Activated CD4-positive, alpha-beta T cell treated with anti-CD3 and anti-CD28 coated beads for 24 hours (primary cell): ENCODE data around the gene GALNT9.

Experiments used
- DNase-seq, 2 donors: peaks; one replicate each; pipeline ENCODE4 v3.0.0-alpha.2; 2020; ENCODE audit warnings: low read depth in 2 of 2

The GALNT9 gene

DNA sequence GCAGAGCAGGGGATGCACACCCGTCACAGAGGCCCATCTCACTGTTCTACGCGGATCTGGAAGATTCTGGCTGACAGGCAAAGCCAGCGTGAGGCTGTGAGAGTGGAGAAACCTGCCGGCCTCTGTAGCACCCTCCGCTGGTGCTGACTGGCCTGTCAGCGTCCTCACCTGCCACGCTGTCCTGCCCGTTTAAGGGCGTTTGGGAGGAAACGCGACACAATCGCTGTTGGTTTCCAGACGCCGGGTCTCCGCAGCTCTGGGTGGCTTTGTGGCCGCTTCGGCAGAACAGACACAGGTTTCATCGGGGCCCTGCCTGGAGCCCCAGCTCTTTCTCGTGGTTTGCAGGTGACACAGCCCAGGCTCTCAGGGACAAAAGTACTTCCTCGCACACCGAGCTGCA is 114.5 kb downstream of the GALNT9 start:
- no peak for DNase-seq

DNA sequence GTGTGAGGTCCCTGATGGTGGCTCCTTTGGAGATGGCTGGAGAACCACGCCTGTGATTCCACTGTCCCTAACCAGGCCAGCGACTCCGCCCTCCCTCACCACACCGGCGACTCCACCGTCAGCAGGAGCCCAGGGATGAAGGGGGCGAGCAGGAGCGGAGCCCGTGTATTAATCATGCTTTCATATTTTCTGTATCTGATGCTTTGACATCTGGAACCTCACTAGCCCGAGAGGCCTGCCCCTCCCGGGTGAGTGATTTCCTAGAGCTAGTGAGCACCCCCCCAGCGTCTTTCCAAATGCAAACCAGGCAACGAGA is 115.3 kb downstream of the GALNT9 start:
- DNase-seq, result no peak

DNA sequence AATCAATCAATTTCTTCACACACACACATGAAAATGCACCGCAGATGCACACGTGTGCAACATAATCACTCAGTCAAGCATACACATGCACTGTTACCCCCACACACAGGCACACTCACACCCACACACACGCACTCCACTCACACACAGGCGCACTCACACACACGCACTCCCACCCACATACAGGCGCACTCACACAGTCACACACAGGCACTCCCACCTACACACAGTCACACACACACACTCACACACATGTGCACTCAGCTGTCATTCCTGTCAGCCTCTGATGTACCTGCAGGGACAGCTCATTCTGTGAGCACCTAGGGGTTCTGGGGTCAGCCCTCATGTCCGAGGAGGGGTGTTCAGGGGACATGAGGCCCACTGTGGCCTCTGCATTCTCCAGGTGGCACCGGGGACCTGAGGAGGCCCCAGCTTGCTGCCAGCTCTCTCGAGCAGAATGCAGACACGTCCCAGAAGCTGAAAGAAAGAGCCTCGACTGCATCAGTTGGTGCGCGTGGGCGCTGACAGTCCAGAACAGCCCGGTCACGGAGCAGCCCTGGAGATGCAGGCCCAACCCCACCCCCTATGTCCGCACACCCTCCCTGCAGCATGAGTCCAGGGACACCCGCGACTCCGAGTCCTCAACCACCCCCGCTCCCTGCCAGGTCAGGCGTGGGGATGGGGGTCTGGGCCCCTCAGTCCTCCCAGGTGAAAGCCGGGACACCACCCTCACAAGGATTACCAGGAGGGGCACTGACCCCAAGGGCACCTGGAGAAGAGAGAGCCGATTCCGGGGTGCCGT is 115.8 kb downstream of the GALNT9 start:
- DNase-seq, result no peak

DNA sequence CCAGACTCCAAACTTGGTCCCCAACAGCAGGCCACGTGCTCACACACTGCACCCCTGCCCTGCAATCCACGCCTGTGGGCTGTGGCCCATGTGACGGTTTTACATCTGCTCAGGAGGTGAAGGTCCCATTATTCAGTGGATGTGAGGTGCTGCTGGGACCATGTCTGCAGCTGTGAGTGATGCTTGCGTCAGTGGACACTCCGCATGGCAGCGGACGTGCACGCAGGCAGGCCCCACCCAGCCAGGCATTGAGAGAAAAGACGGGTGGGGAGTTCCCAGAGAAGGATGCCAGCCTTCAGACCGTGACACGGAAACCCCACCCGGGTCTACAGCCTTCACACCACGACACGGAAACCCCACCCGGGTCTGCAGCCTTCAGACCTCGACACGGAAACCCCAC is 117.6 kb downstream of the GALNT9 start:
- no peak for DNase-seq

DNA sequence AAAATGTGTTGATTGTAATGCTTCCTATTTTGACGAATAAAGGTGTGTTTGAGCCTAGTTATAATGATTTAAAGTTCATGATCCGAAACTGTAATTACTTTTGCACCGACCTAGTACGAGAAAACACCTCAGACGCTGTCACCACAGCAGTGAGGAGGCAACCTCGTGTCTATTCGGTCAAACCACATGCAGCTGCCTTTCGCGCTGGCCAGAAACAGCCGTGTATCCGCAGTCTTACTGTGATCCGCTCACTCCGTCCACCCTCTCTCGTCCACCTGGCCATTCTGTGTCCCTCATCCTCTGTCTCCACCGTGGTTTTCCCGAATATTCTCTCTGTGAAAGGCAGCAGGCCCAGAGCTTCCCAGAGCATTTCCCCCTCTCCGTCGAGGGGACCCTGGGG is 118.1 kb downstream of the GALNT9 start:
- DNase-seq, result no peak

DNA sequence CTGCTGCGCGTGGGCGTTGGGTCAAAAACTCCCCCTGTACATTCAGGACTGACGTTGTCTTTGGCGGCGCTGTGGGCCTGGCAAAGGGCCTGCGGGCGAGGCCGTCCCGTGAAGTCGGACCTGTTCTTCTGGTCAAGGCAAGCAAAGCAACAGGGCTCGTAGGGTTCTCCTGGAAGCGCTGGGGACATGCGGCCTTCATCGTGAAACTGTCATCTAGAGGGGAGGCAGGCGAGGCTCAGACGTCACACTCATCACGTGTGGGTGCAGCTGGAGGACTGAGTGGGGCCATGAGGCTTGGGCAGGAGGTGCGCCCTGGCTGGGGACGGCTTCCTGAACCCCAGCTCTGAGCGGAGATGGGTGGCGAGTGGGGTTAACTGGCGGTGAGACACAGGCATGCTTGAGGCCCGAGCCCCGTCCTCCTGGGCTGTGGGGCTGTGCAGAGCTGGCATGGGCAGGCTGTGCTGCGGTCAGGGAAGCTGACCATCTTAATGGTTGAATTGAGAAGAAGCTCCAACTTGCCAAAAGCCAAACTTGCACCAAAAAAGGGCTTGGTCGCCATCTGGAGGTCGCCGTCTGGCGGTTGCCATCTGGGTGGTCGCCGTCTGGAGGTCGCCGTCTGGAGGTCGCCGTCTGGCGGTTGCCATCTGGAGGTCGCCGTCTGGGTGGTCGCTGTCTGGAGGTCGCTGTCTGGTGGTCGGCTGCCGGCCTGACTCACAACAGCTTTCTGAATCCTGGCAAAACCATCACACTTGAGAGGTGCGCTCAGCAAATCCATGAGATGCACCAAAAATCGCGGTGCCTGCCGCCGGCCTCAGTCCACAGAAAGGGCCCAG is 119.0 kb downstream of the GALNT9 start:
- DNase-seq, result no peak

DNA sequence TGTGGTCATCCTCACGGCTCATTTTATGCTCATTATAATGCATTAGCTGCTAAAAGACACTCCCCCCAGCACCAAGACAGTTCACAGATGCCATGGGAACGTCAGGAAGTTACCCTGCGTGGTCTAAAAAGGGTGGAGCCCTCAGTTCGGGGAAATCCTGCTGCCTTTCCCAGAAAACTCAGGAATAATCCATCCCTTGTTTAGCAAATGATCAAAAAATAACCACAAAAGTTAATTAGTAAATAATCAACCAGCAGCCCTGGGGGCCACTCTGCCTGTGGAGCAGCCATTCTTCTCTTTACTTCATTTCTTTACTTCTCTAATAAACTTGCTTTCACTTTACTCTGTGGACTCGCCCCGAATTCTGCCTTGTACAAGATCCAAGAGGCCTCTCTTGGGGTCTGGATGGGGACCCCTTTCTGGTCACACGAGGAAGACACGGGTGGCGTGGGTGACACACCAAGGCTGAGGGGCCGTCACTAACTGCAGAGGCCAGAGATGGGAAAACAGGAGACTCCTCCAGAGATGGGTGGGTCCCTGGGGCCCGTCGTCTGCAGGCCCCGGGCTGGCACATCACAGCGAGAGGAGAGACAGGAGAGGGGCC is 119.7 kb downstream of the GALNT9 start:
- no peak for DNase-seq

DNA sequence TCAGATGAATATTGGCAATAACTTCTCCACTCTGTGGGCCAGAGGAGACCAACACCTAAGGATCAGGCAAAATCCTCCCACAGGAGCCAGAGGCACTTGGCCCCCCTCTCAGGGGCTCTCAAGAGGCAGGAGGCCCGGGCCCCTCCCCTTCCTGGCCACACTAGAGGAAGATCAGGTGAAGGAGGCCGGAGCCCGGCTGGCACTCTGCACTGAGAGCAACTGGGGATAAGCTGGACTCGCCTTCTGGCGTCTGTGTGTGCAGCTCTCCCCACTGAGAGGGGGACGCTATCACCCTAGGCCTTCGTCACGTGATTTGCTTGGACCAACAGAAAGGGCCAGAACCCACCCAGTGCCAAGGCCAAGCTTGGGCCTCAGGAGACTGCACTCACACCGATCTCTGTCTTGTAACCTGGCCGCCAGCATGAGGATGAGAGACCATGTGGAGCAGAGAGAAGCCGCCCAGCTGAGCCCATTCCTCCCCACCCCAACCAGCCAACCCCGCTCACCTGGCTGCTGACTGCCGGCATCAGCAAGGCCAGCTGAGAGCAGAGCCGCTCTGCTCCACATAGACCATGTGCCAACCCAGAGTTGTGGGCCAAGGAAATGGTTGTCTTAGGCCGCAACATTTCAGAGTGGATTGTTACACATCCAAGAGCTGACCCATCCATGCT is 121.1 kb downstream of the GALNT9 start:
- no peak for DNase-seq

DNA sequence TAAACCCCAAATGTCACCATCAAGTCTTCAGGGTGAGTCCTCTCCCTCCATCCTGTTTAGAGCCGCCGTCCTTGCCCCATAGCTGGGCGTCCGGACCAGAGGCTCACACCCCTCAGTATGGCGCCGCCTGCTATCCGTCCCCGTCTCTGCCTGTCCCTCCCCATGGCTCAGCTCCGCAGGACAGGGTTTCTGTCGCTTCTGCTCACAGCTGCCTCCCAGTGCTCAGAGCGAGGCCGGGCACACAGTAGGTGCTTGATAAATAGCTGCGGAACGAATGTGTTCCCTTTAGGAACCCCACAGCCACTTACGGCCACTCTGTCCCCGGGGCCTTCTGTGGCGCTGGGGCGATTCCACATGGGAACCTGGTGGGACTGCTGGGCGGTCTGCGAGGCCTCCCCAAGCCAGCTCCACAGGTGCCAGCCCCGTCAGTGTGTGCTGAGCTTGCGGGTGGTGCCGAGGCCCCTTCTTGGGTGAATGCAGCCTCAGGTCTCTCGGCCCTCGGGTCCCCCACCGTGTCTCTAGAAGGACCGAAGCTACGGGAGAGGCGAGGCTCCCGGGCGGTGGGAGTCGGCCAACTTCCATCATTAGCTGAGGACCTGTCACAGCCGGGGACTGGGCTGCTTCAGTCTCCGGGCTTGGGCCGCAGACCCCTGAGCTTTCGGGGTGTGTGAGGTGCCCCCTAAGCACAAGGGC is 122.2 kb downstream of the GALNT9 start:
- no peak for DNase-seq

DNA sequence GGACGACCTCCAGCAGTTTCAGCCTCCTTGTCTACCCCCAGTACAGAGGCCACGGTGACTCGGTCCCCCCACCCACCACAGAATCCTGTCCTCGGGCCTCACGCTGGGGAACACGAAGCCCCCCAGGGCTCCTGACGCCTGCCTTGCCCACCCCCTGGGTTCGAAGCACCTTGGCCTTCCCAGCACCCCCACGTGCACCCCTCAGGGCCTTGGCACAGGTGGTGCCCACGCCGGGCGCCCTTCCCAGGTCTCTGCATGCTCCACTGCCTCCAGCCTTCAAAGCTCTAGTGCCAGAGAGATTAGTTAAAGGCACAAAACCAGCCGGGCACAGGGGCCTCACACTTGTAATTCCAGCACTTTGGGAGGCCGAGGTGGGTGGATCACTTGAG is 123.3 kb downstream of the GALNT9 start:
- no peak for DNase-seq

DNA sequence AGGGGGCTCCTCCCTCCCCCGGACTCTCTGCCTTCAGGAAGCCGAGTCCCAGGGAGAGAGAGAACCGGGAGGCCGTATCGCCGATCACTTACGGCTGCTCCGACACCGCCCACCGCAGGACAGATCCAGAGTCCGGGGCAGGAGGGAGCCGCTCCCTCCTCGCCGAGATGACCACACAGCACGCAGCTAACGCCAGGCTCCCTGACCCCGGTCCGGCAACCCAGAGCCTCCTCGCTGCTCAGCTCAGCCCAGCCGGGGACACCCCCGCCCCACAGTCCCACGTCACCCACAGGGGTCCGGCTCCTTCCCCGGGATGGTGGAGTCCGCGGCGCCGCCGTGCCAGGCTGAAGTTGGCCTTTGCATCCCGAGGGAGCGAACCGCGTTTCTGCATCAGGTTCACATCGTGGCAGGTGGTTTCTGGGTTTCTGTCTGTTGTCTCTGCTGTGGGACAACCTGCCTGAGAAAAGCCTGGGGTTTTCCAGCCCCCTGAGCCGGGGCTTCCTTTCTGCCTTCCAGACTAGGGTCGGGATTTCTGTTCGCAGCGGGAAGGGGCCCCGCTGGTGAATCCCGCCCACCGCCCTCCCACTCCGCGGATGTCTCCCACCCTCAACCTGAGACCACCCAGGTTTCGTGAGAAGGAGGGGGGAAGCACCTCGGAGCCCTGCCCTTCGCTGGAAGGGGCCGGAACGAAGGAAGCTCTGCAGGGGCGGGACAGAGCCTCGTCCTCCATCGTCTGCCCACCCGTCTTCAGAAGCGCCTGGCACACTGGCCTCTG is 123.9 kb downstream of the GALNT9 start:
- DNase-seq, result no peak

DNA sequence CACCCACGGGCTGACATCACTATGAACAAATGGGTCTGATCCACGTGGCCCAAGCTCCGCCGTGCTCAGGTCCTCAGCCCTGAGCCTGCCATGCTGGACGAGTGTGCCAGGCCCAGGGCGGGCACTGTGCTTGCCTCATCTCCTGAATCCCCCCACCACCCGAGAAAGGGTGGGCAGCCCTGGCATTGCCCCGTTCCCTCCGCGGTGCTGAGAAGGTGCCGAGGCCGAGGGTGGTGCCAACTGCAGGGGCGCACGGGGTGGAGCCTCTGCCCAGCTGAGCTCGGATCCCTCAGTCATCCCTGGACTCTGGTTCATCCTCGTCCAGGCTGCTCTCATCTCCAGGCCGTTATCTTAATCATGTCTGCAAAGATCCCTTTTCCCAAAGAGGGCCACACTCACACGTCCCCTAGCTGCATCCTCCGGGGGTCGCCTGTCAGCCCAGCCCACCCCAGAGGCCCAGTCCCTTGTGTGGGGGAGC is 124.6 kb downstream of the GALNT9 start:
- DNase-seq, result no peak

DNA sequence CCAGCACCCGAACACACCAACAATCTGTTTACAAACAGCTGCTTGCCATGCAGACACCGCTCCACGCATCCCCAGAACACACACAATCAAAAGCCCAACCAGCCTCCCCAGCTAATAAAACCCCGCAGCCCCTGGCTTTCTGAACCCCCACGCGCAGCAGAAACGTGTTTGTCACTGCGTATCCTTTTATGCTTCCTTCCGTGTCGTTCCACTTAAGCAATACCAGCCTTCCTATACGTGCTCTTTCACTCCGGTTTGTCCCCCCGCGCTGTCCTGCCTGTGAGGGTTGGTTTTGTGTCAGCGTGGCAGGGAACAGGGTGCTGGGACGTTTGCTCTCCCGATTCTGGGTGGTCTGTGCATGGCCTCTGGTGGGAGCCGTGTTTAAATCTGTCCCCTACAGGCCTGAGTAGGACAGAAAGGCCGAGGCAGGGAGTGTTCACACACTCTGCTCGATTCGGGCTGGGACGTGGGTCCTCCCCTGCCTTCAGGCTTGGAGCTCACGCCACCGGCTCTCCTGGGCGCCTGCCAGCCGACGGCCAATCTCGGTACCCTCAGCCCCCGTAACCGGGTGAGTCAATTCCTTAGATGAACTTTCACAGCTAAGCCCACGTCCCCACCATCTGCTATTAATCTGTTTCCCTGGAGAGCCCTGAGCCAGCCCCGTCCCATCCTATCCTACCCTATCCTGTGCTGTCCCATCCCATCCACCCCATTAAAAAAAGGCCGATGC is 125.2 kb downstream of the GALNT9 start:
- DNase-seq, result no peak

DNA sequence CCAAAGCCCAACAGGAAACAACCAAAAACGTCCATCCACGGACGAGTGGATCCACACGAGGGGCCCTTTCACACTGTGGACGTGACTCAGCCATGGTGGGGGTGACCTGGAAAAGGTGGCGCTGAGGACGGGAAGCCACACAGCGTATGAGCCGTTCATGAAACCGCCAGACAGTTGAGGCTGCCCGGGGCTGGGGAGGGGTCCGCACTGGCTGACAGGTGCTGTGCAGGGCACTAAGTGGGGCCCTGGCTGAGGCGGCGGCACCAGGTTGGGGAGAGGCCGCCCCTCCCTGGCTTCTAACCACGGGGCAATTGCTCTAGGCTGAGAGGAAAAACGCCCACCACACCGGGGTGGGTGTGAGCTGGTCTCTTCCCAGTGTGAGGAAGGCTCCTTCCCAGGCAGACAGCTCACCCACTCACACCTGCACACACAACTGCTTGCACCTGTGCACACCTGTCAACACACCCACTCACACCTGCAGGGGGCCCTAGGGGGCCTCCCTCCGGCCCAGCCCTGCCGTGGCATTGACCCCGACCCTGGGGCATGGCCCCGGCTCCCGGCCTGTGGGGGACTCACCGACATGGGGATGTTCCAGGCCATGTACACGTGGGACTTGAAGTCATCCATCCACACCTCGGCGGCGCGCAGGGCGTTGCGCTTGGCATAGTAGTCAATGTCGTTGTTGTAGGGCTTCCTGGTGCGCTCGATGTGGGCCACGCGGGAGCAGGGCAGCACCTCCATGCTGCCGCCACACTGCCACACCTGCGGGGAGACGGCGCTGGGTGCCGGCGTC is 126.3 kb downstream of the GALNT9 start:
- DNase-seq, result no peak

DNA sequence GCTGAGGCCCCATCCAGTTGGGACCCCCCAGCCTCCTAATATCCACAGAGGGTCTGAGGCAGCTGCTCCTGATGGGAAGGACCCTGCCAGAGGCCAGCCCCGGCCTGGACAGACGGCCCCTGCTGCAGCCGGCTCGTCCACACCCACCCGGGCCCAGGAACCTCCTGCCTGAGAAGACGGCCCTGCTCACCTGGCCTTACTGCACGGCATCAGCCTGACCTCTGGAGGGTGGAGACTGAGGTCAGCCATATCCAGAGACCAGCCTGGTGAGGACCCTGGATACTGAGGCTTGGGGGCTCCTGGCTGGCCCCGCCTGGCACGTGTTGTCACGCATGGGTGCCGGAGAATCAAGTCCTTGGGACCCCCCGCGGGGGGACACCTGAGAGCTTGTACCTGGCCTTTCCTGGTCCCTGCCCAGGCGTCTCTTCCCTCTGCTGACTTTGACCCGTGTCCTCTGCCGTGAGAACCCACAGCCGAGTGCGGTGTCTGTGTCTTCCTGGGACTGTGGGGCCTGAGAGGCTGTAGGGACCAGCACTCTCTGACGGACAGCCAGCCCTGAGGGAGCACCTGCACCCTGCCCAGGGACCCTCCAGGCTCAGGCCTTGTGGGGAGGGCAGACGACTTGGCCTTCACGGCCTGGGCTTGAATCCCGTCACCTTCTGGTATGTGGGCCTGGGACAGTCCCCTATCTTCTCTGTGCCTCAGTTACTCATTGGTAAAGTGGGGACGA is 127.8 kb downstream of the GALNT9 start:
- DNase-seq, result no peak

DNA sequence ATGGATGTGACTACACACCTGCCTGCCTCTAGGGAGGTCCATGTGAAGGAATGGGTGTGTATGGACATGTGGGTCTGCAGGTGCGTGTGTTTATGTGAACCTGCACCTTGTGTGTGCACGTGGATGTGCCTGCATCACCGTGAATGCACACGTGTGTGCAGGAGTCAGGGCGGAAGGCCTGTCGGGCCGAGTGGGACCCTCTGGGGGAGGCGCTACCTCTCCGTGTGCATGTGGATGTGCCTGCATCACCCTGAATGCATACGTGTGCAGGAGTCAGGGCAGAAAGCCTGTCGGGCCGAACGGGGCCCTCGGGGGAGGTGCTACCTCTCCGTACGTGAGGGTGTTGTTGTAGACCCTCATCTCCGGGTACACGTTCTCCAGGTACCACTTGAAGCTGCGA is 128.6 kb downstream of the GALNT9 start:
- DNase-seq, result no peak

DNA sequence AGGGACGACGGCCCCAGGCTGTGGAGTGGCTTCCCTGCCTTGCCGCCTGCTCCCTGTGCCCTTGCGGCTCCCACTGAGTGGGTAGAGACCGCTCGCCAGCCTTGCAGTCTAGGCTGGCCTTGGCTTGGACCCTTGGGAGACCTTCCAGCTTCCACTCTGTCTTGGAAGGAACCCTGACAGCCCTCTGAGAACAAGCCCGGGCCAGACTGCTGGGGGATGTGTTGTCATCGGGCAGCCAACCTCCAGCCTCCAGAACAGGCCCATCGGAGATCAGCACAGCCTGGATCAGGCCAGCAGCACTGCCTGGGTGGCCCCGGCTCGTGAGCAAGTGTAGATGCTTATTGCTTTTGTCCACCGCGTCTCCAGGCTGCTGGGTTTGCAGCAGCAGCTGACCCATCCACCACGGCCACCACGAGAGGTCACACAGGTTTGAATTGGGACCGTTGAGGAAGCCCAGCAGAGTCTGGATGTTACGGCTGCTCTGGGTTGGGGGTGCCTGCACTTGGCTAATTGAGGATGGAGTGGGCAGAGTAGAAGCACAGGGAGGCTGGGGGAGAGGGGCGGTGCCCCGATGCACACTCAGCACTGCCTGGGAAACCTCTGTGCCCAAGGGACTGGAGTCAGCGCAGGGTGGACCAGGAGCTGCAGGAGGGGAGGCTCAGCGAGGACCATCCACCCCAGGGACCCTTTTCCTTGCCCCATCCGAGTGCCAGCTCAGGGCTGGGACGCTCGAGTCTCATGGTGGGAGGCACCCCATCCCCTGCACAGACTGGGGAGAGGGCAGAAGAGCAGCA is 129.7 kb downstream of the GALNT9 start:
- DNase-seq, result no peak

DNA sequence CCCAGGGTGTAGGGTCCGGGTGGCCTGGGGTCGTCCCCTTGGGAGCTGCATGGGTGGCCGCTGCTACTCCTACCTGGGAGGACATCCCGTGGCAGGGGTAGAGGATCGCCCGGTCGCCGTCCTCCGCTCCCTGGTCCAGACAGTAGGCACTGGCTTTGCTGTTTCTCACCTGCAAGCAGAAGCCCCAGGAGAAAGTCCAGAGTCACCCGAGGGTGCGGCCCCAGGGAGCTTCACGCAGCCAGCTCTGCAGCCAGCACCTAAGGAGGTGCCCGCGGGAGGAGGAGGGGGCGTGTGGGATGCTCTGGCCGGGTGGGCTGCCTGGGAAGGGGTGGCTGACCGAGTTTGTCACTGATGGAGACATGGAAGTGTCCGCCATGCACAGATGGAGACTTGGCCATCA is 130.3 kb downstream of the GALNT9 start:
- no peak for DNase-seq
